Adrenal gland (tissue), 12 donors: Measurements from ENCODE around the gene VIPR2. TPM values are rescaled to one million over a fixed set of nuclear protein-coding genes. Genes with fewer than 3 reads are reported as not detected.
A peak's percentile ranks its signal among the peaks of the same experiment; 100 is the strongest.

Experiments used
- DNase-seq, 7 donors: peaks; one replicate each; pipeline ENCODE4 v3.0.0-alpha.2; 2019 to 2020
- H3K27ac ChIP-seq, 5 donors: fragments of 200-600 bp; sonication (generic) in 4 of 5; 1 replicate in 3 of 5; 2 replicates in 2 of 5; pipeline versions ENCODE4 v1.5.1 to v1.8.0; 2016 to 2020; ENCODE audit warnings: mild to moderate bottlenecking in 1 of 5
- H3K27me3 ChIP-seq: fragments of 200-600 bp; 2 replicates; pipeline ENCODE4 v1.8.0; 2021
- H3K36me3 ChIP-seq, 2 donors: fragments of 200-600 bp; replicated peaks in 1 of 2; 1 replicate in 1 of 2; 2 replicates in 1 of 2; pipeline versions ENCODE4 v1.5.1 to v1.8.0; 2018 to 2022
- H3K4me1 ChIP-seq, 2 donors: fragments of 200-600 bp; replicated peaks in 1 of 2; 1 replicate in 1 of 2; 2 replicates in 1 of 2; pipeline versions ENCODE4 v1.5.1 to v1.8.0; 2018 to 2021
- H3K4me3 ChIP-seq, 4 donors: fragments of 200-600 bp; sonication (generic) in 3 of 4; one replicate each; pipeline ENCODE4 v1.5.1; 2016 to 2018
- H3K9me3 ChIP-seq, 3 donors: fragments of 200-600 bp; sonication (generic) in 1 of 3; replicated peaks in 1 of 3; 1 replicate in 2 of 3; 2 replicates in 1 of 3; pipeline versions ENCODE4 v1.5.1 to v1.8.0; 2016 to 2021
- POLR2A ChIP-seq, 2 donors: fragments of 450-650 bp; IDR thresholded peaks; one replicate each; pipeline ENCODE4 v1.6.1; 2017; ENCODE audit warnings: antibody characterized with exemption in 2 of 2, mild to moderate bottlenecking in 2 of 2, moderate library complexity in 1 of 2
- WGBS, 4 donors: extraction: QIAGEN DNeasy Blood & Tissue Kit in 2 of 4; methylation state at CpG; one replicate each; pipeline versions ENCODE4 v1.1.5 to v1.1.7; 2013 to 2017; 5-methylcytosine and 5-hydroxymethylcytosine counted together
- intact Hi-C, 2 donors: fragments of 100-400 bp; cut with DNase I; formaldehyde crosslinking; loops; one replicate each; pipeline versions ENCODE4 v1.14.1 to v1.15.0; 2022 to 2023
- polyA plus RNA-seq, 3 donors: library from polyadenylated mRNA; stranded (reverse); fragments of 200-250 nt in 2 of 3; fragments of 350-450 nt in 1 of 3; fragmentation: Illumina TruSeq in 1 of 3; extraction: RNeasy Lipid Tissue Mini Kit (QIAGEN cat#74804) in 1 of 3; gene quantifications; one replicate each; pipeline ENCODE4 v1.2.3, GENCODE V29; 2013 to 2014
- total RNA-seq, 9 donors: library from RNA; depleted of rRNA in 4 of 9; stranded (reverse); fragments of >200 nt in 4 of 9; fragments of 120-200 nt in 1 of 9; fragmentation: NEBNext Ultra II Directional in 1 of 9; extraction: Animal tissue kit (Norgen Biotek cat#: 25700) in 1 of 9; gene quantifications; one replicate each; pipeline versions ENCODE4 v1.1.0 to v1.2.4, GENCODE V29; 2013 to 2023
- TF ChIP-seq, protein P1 (sequence below), 6 experiments: fragments of 450-650 bp in 4 of 6; fragments of 200-600 bp in 2 of 6; sonication (generic) in 1 of 6; IDR thresholded peaks; 1 replicate in 5 of 6; 2 replicates in 1 of 6; pipeline versions ENCODE4 v1.5.1 to v1.8.0; 2016 to 2021; ENCODE audit warnings: antibody characterized with exemption in 6 of 6, mild to moderate bottlenecking in 2 of 6, moderate library complexity in 1 of 6
- donor health status: healthy with polysubstance abuse.
- donor health status: Bipolar disorder and iron deficiency.
- donor health status: DM: yes; HTN: yes; CAD: no.
- donor health status: DM: no; HTN: no; CAD: no.
- donor health status: DM: no; HTN: no; CAD: no.
- donor health status: DM: yes; HTN: yes; CAD: no.

The VIPR2 gene
- total and polyA plus RNA-seq, 12 donors, result 0.06 to 3.8 (median 0.80) TPM

DNA sequence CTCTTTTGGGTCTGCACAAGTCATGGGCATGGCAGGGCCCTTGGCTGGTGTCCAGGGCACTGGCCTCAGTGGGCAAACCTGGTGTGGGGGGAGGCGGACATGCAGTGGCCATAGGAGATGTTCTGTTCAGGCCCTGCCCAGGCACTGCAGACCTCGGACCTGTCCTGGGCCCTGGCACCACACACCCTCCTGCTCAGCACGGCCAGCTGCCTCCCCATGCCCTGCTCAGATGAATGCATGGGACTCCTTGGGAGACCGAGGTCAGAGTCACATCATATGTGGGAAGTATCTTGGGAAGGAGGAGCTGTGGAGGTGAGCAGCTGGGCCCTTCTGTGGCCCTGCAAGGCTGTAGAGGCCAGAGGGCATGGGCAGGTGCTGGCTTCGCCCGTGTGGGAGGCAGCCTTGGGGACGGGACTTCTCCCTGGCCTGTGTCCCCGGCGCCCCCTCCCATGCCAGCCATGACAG is 130.8 kb downstream of the VIPR2 start:
- DNase-seq, result no peak

DNA sequence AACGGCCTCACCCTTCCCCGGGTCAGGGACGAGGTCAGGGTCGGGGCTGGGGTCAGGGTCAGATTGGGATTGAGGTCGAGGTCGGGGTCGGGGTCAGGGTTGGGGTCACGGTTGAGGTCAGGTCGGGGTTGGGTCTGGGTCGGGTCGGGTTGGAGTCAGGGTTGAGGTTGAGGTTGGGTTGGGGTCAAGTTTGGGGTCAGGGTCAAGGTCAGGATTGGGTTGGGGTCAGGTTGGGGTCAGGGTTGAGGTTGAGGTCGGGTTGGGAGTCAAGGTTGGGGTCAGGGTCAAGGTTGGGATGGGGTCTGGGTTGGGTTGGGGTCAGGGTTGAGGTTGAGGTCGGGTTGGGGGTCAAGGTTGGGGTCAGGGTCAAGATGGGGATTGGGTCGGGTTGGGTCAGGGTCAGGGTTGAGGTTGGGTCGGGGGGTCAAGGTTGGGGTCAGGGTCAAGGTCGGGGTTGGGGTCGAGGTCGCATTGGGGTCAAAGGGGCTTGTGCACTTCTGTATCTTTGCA is 131.4 kb downstream of the VIPR2 start:
- no peak overlapping the region for H3K4me3 ChIP-seq
- peak in 2 of 7 donors; percentile 32 to 33 for DNase-seq
- peaks cover 0 to 13% of the 10 kb centered on the region in 2 donors for H3K4me1 ChIP-seq
- peak overlapping the region in 1 of 5 donors; percentile 0 for H3K27ac ChIP-seq
- intact Hi-C loops, result no loop called here
- H3K36me3 ChIP-seq, result no peaks in the 10 kb centered on the region
- 70 to 81% (median 78%) methylated on average over 16 to 18 of the region's 18 CpGs for WGBS, 4 donors
- no peaks in the 10 kb centered on the region for H3K27me3 ChIP-seq
- no peak for TF ChIP-seq POLR2A (IDR thresholded peaks at IDR 0.05)
- TF ChIP-seq, protein P1, sequence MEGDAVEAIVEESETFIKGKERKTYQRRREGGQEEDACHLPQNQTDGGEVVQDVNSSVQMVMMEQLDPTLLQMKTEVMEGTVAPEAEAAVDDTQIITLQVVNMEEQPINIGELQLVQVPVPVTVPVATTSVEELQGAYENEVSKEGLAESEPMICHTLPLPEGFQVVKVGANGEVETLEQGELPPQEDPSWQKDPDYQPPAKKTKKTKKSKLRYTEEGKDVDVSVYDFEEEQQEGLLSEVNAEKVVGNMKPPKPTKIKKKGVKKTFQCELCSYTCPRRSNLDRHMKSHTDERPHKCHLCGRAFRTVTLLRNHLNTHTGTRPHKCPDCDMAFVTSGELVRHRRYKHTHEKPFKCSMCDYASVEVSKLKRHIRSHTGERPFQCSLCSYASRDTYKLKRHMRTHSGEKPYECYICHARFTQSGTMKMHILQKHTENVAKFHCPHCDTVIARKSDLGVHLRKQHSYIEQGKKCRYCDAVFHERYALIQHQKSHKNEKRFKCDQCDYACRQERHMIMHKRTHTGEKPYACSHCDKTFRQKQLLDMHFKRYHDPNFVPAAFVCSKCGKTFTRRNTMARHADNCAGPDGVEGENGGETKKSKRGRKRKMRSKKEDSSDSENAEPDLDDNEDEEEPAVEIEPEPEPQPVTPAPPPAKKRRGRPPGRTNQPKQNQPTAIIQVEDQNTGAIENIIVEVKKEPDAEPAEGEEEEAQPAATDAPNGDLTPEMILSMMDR (IDR thresholded peaks at IDR 0.05), result no peak
- H3K9me3 ChIP-seq, result no peaks in the 10 kb centered on the region

More for the DNA sequence above, 130.8 kb downstream of the VIPR2 start:
- Histone ChIP-seq H3K4me3 (no peak overlapping the region), H3K4me1 (peaks cover 0 to 13% of the 10 kb centered on the region in 2 donors), H3K27ac (peak overlapping the region in 1 of 5 donors; percentile 78), H3K27me3 (no peaks in the 10 kb centered on the region), H3K9me3 (no peaks in the 10 kb centered on the region), H3K36me3 (no peaks in the 10 kb centered on the region)
- intact Hi-C loops, result no loop called here
- TF ChIP-seq, protein P1 (IDR thresholded peaks at IDR 0.05), result no peak
- TF ChIP-seq POLR2A (IDR thresholded peaks at IDR 0.05), result no peak
- WGBS, 4 donors, result 77 to 95% (median 92%) methylated on average over 5 to 9 of the region's 9 CpGs

DNA sequence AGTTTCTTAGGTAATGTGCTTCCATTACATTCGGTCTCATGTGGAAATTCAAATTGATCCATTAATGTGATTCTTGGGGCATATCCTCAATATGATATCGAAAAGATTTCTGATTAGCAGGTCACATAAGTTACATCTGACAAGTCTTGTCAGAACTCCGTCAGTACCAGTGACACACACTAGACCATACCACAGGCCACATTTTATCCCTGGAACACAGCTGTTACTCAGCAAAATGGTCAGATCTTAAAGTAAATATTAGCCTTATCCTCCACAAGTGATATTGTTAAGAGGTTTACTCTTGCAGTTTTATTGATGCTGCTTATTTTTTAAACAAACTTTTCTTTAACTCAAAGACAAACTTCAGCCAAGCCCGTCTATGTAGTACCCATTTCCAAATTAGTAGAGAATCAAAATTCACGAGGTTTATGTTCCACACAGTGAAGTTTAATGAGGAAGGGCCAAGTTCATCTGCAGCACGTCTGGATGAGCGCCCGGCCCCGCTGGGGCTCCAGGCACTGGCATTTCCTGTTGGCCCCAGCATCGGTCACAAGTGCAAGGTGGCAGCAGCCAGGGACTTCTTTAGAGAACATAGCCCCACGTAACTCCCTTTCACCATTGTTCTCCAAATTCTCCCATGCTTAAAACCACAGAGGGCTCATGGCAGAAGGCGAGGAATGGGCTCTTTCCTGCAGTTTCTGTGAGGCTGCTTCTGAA is 132.2 kb downstream of the VIPR2 start:
- no peaks in the 10 kb centered on the region for H3K27me3 ChIP-seq
- H3K4me1 ChIP-seq, result peaks cover 0 to 13% of the 10 kb centered on the region in 2 donors
- DNase-seq, result no peak
- no peaks in the 10 kb centered on the region for H3K9me3 ChIP-seq
- TF ChIP-seq, protein P1 (IDR thresholded peaks at IDR 0.05), result no peak
- TF ChIP-seq POLR2A (IDR thresholded peaks at IDR 0.05), result no peak
- H3K4me3 ChIP-seq, result no peak overlapping the region
- 58 to 77% (median 68%) methylated on average over 11 to 12 of the region's 12 CpGs for WGBS, 4 donors
- H3K27ac ChIP-seq, result peak overlapping the region in 1 of 5 donors; percentile 0
- intact Hi-C loops, result no loop called here
- H3K36me3 ChIP-seq, result no peaks in the 10 kb centered on the region

DNA sequence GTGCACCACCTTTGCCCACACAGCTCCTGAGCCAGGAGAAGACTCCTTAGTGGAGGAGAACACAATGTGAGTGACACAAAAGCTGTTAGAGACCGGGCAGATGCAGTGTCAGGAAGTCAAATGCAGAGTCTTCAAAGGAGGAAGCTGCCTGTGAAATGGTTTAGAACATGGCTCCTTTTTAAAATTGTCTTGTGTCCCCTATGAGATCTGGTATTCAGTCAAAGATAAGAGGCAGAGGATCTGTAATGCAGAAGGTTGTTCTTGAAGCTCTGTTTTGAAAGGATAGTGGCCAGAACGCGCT is 133.0 kb downstream of the VIPR2 start:
- TF ChIP-seq, protein P1 (IDR thresholded peaks at IDR 0.05), result no peak
- TF ChIP-seq POLR2A (IDR thresholded peaks at IDR 0.05), result no peak
- no peak for DNase-seq
- intact Hi-C loops, result no loop called here
- Histone ChIP-seq H3K4me1 (peaks cover 0 to 13% of the 10 kb centered on the region in 2 donors), H3K4me3 (no peak overlapping the region), H3K27ac (peak overlapping the region in 1 of 5 donors; percentile 29), H3K36me3 (no peaks in the 10 kb centered on the region), H3K27me3 (no peaks in the 10 kb centered on the region), H3K9me3 (no peaks in the 10 kb centered on the region)
- WGBS, 4 donors, result 87 to 92% (median 89%) methylated on average over 3 of the region's 3 CpGs
